ENCODE data around the gene RHD.

- TF ChIP-seq CTCF (conservative IDR thresholded peaks at IDR 0.05 in 1 of 2, IDR thresholded peaks at IDR 0.05 in 1 of 2; ENCODE audit: extremely low read depth in 1 of 2, insufficient read depth in 1 of 2, low read depth in 1 of 2, low read length in 2 of 2) (no peak), EZH2 (IDR thresholded peaks at IDR 0.05; ENCODE audit: borderline replicate concordance, low read length) (no peak)
Measured at GRCh38 chr1:25255706-25256577, 16.4 kb upstream of the RHD start.

All from mammary epithelial cell (primary cell).